ENCODE data around the gene TMEM52.
A peak's percentile ranks its signal among the peaks of the same experiment; 100 is the strongest.

GRCh38 chr1:1943834-1944570 is 24.9 kb upstream of the TMEM52 start:
- TF ChIP-seq CTCF (IDR thresholded peaks at IDR 0.05; ENCODE audit: poor library complexity, severe bottlenecking) = peak; percentile 83
- TF ChIP-seq SMC3 (conservative IDR thresholded peaks at IDR 0.05; ENCODE audit: poor library complexity) = peak; percentile 77
- TF ChIP-seq POLR2AphosphoS5 (IDR thresholded peaks at IDR 0.05) = no peak
- TF ChIP-seq EZH2 (IDR thresholded peaks at IDR 0.05; ENCODE audit: borderline replicate concordance, insufficient read depth, low read length, poor library complexity, severe bottlenecking) = no peak
- TF ChIP-seq MXI1 (conservative IDR thresholded peaks at IDR 0.05; ENCODE audit: poor library complexity, severe bottlenecking) = no peak
